Neural progenitor cell (in vitro differentiated cells): Measurements from ENCODE around the gene ST3GAL2.

Source experiments
- CTCF ChIP-seq: fragments of 200-600 bp; sonication (generic); IDR thresholded peaks from 2 replicates; pipeline ENCODE4 v1.5.1; 2017; ENCODE audit warnings: antibody characterized with exemption, mild to moderate bottlenecking
- EZH2 ChIP-seq: fragments of 200-600 bp; sonication (generic); IDR thresholded peaks from 2 replicates; pipeline ENCODE4 v1.6.1; 2017; ENCODE audit warnings: antibody characterized with exemption, mild to moderate bottlenecking, moderate library complexity
- EZH2phosphoT487 ChIP-seq: fragments of 200-600 bp; sonication (generic); IDR thresholded peaks from 2 replicates; pipeline ENCODE4 v1.6.1; 2017; ENCODE audit warnings: antibody characterized with exemption

GRCh38 chr16:70392606-70393005, 46.3 kb downstream of the ST3GAL2 start:
- TF ChIP-seq CTCF = no peak
- no peak for TF ChIP-seq EZH2phosphoT487
- no peak for TF ChIP-seq EZH2
